ENCODE measurements around the gene PERP. TPM values are rescaled to one million over a fixed set of nuclear protein-coding genes. Genes with fewer than 3 reads are reported as not detected.

Gene PERP
- total and polyA plus RNA-seq, 2 of the 4 experiments (the other 2 are of a cell fraction), result 7.7 to 21.4 TPM

DNA sequence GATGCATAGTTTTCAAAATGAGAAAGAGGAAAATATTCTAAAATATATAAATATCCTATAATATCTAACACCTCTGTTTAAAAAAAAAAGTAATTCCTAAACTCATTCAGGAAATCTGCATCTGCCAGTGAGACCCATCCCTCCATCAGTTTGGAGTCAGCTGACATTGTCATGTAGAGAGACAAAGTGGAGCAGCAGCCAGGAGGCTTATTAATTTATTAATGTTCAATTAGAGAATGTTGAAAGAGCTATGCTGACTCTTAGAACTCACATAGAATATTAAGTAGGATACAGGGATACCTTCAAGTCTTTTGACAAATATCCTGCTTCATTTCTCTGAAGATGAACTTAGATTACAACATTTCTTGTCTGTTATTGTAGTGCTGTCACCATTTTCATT lies 12.8 kb upstream of the PERP start:
- Histone ChIP-seq H2AK5ac (ENCODE audit: low read depth, low read length) (no peak overlapping the region), H3K9me1 (ENCODE audit: insufficient read depth, low read length) (no peaks in the 10 kb centered on the region), H2BK5ac (ENCODE audit: low read depth, low read length, poor library complexity, severe bottlenecking) (no peak overlapping the region), H4K5ac (ENCODE audit: low read depth, low read length) (no peak overlapping the region), H4K91ac (ENCODE audit: insufficient read depth, low read depth, low read length) (no peak overlapping the region), H3K79me1 (ENCODE audit: low read depth in 1 of 2, low read length in 2 of 2) (no peaks in the 10 kb centered on the region), H2BK15ac (ENCODE audit: low read depth, low read length) (no peak overlapping the region), H3K4me2 (ENCODE audit: low read depth, low read length) (no peak overlapping the region), H3K27ac (ENCODE audit: insufficient read depth, low read length) (no peak overlapping the region), H3K56ac (ENCODE audit: extremely low read depth, insufficient read depth, low read length) (no peak overlapping the region), H4K8ac (ENCODE audit: low read depth in 2 of 2, low read length in 2 of 2) (no peak overlapping the region), H3K27me3 (ENCODE audit: control insufficient read depth, insufficient read depth, low read length) (peaks cover 13% of the 10 kb centered on the region), H3K9me3 (ENCODE audit: control insufficient read depth, insufficient read depth, low read length) (no peaks in the 10 kb centered on the region), H3K36me3 (ENCODE audit: control insufficient read depth, insufficient read depth, low read length) (no peaks in the 10 kb centered on the region), H3K4me3 (ENCODE audit: insufficient read depth, low read depth, low read length) (no peak overlapping the region), H2BK20ac (ENCODE audit: low read depth, low read length) (no peak overlapping the region), H3K4me1 (ENCODE audit: control insufficient read depth, insufficient read depth, low read length) (no peaks in the 10 kb centered on the region), H3K9ac (ENCODE audit: low read depth, low read length) (no peak overlapping the region), H3K4ac (ENCODE audit: low read depth, low read length) (no peak overlapping the region), H4K20me1 (ENCODE audit: insufficient read depth, low read length) (no peaks in the 10 kb centered on the region), H3K23ac (ENCODE audit: low read depth, low read length) (no peak overlapping the region), H2AFZ (replicated peaks; ENCODE audit: low read length, poor library complexity) (no peak overlapping the region), H3K14ac (replicated peaks; ENCODE audit: low read depth, low read length) (no peak overlapping the region), H2BK120ac (ENCODE audit: low read depth, low read length) (no peak overlapping the region), H3K18ac (ENCODE audit: low read depth, low read length) (no peak overlapping the region), H2AK9ac (replicated peaks; ENCODE audit: low read depth, low read length, poor library complexity) (no peak overlapping the region)
- TF ChIP-seq NFE2L2 (IDR thresholded peaks at IDR 0.05; ENCODE audit: low read depth, low read length), result no peak
- no peak for TF ChIP-seq SMC3 (IDR thresholded peaks at IDR 0.05; ENCODE audit: low read depth, low read length)
- TF ChIP-seq RCOR1 (IDR thresholded peaks at IDR 0.05; ENCODE audit: insufficient replicate concordance, low read length), result no peak
- TF ChIP-seq CEBPB (IDR thresholded peaks at IDR 0.05; ENCODE audit: low read depth, low read length), result no peak
- no peak for TF ChIP-seq POLR2A (IDR thresholded peaks at IDR 0.05; ENCODE audit: low read depth, low read length)
- no peak for TF ChIP-seq RFX5 (IDR thresholded peaks at IDR 0.05; ENCODE audit: low read depth, low read length)
- TF ChIP-seq, protein P1, sequence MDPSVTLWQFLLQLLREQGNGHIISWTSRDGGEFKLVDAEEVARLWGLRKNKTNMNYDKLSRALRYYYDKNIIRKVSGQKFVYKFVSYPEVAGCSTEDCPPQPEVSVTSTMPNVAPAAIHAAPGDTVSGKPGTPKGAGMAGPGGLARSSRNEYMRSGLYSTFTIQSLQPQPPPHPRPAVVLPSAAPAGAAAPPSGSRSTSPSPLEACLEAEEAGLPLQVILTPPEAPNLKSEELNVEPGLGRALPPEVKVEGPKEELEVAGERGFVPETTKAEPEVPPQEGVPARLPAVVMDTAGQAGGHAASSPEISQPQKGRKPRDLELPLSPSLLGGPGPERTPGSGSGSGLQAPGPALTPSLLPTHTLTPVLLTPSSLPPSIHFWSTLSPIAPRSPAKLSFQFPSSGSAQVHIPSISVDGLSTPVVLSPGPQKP (IDR thresholded peaks at IDR 0.05; ENCODE audit: borderline replicate concordance, low read depth, low read length), result no peak
- TF ChIP-seq MXI1 (IDR thresholded peaks at IDR 0.05; ENCODE audit: borderline replicate concordance, low read depth, low read length), result no peak
- TF ChIP-seq, protein P2, sequence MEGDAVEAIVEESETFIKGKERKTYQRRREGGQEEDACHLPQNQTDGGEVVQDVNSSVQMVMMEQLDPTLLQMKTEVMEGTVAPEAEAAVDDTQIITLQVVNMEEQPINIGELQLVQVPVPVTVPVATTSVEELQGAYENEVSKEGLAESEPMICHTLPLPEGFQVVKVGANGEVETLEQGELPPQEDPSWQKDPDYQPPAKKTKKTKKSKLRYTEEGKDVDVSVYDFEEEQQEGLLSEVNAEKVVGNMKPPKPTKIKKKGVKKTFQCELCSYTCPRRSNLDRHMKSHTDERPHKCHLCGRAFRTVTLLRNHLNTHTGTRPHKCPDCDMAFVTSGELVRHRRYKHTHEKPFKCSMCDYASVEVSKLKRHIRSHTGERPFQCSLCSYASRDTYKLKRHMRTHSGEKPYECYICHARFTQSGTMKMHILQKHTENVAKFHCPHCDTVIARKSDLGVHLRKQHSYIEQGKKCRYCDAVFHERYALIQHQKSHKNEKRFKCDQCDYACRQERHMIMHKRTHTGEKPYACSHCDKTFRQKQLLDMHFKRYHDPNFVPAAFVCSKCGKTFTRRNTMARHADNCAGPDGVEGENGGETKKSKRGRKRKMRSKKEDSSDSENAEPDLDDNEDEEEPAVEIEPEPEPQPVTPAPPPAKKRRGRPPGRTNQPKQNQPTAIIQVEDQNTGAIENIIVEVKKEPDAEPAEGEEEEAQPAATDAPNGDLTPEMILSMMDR (conservative IDR thresholded peaks at IDR 0.05; ENCODE audit: low read depth, low read length), result no peak
- no peak for TF ChIP-seq CHD1 (IDR thresholded peaks at IDR 0.05; ENCODE audit: low read depth, low read length)
- TF ChIP-seq, protein P3, sequence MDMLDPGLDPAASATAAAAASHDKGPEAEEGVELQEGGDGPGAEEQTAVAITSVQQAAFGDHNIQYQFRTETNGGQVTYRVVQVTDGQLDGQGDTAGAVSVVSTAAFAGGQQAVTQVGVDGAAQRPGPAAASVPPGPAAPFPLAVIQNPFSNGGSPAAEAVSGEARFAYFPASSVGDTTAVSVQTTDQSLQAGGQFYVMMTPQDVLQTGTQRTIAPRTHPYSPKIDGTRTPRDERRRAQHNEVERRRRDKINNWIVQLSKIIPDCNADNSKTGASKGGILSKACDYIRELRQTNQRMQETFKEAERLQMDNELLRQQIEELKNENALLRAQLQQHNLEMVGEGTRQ (IDR thresholded peaks at IDR 0.05; ENCODE audit: low read depth, low read length), result no peak
- TF ChIP-seq MAFK (IDR thresholded peaks at IDR 0.05; ENCODE audit: low read depth, low read length), result no peak
- no peak for TF ChIP-seq FOS (IDR thresholded peaks at IDR 0.05; ENCODE audit: low read depth, low read length)
- TF ChIP-seq MAZ (IDR thresholded peaks at IDR 0.05; ENCODE audit: borderline replicate concordance, low read depth, low read length), result no peak
- TF ChIP-seq BHLHE40 (IDR thresholded peaks at IDR 0.05; ENCODE audit: low read depth, low read length), result no peak
- TF ChIP-seq RAD21 (IDR thresholded peaks at IDR 0.05; ENCODE audit: low read length), result no peak
- no peak for ATAC-seq (ENCODE audit: low read depth)
- no peak for DNase-seq
- in situ Hi-C loops (cut with MboI; ENCODE audit: low sequenced_read_pairs), result loop anchor here (5.0 to 25.0 kb wide), 4 partner anchors 465 to 1242 kb away; partner anchors contain the start of genes CITED2 and REPS1
- ChIA-PET CTCF (no interaction called here), POLR2A (ENCODE audit: unreplicated experiment) (no interaction called here)
- intact Hi-C loops (cut with micrococcal nuclease), result loop anchor here (5.0 kb wide), 5 partner anchors 167 to 1232 kb away; partner anchors contain the start of gene REPS1
- BruUV-seq (replicated peaks), result no TSS peak
- dilution Hi-C loops (cut with HindIII; ENCODE audit: low sequenced_read_pairs, unreplicated experiment), result no loop called here
